ENCODE measurements around the gene ZIC5. TPM values are rescaled to one million over a fixed set of nuclear protein-coding genes. Genes with fewer than 3 reads are reported as not detected.
A peak's percentile ranks its signal among the peaks of the same experiment; 100 is the strongest.

The ZIC5 gene
- total and polyA plus RNA-seq, 9 of the 15 experiments (the other 6 are each of a cell fraction or from before 2014, with no cell fraction given) = 0.57 to 2.0 (median 1.1) TPM

GRCh38 chr13:99992949-99993351, 21.4 kb upstream of the ZIC5 start:
- POLR2A ChIA-PET = no interaction called here
- no peak for FAIRE-seq
- Histone ChIP-seq H3K36me3 (ENCODE audit: control insufficient read depth, insufficient read depth, low read length) (no peaks in the 10 kb centered on the region), H3K4me1 (replicated peaks in 1 of 2; ENCODE audit: control insufficient read depth in 2 of 2, insufficient read depth in 2 of 2, low read length in 2 of 2) (peaks cover 0 to 18% of the 10 kb centered on the region in 2 experiments; a peak in 2 of 5 replicates), H2AFZ (ENCODE audit: low read depth, low read length) (no peak overlapping the region), H3K4me3 (no peak overlapping the region), H3K9me1 (ENCODE audit: control insufficient read depth, insufficient read depth, low read length) (no peaks in the 10 kb centered on the region), H3K27ac (ENCODE audit: extremely low read depth, low read depth, low read length) (no peak overlapping the region), H3K79me2 (ENCODE audit: control insufficient read depth, insufficient read depth, low read length) (no peaks in the 10 kb centered on the region), H4K20me1 (replicated peaks; ENCODE audit: control insufficient read depth, insufficient read depth, low read length) (no peaks in the 10 kb centered on the region), H3K27me3 (ENCODE audit: control insufficient read depth in 2 of 2, insufficient read depth in 2 of 2, low read length in 2 of 2) (peaks cover 6 to 8% of the 10 kb centered on the region in 2 experiments; a peak in 4 of 5 replicates), H3K4me2 (ENCODE audit: insufficient read depth, low read length) (no peak overlapping the region), H3K9me3 (replicated peaks; ENCODE audit: control insufficient read depth, insufficient read depth, low read depth, low read length) (no peaks in the 10 kb centered on the region), H3K9ac (ENCODE audit: insufficient read depth in 1 of 2, low read depth in 2 of 2, low read length in 2 of 2) (no peak overlapping the region)
- 0 out of 2 replicates have a peak, but pooled peaks have one; percentile 30 for TF ChIP-seq ZNF384 (IDR thresholded peaks at IDR 0.05; ENCODE audit: low read depth, low read length)
- no peak for TF ChIP-seq XRCC5 (IDR thresholded peaks at IDR 0.05; ENCODE audit: low read depth, low read length)
- no peak for DNase-seq (ENCODE audit: extremely low read depth in 1 of 4, low spot score in 3 of 4)
- WGBS (ENCODE audit: insufficient coverage, low coverage, missing lambda C conversion rate) = 7% methylated on average over 3 of the region's 3 CpGs
- intact Hi-C loops (cut with micrococcal nuclease) (no loop called here), in situ Hi-C loops (cut with MboI) (no loop called here)
- CTCF ChIA-PET (ENCODE audit: low intra/inter-chr PET ratio) = no interaction called here
- no peak for ATAC-seq
- no TSS peak for BruUV-seq (replicated peaks)

- no TSS peak for BruUV-seq (replicated peaks)
- FAIRE-seq (no peak), DNase-seq (ENCODE audit: extremely low read depth in 1 of 4, low spot score in 3 of 4) (no peak), ATAC-seq (no peak)
- Histone ChIP-seq H4K20me1 (replicated peaks; ENCODE audit: control insufficient read depth, insufficient read depth, low read length) (no peaks in the 10 kb centered on the region), H3K4me2 (ENCODE audit: insufficient read depth, low read length) (no peak overlapping the region), H3K9me3 (replicated peaks; ENCODE audit: control insufficient read depth, insufficient read depth, low read depth, low read length) (no peaks in the 10 kb centered on the region), H3K79me2 (ENCODE audit: control insufficient read depth, insufficient read depth, low read length) (no peaks in the 10 kb centered on the region), H3K9me1 (ENCODE audit: control insufficient read depth, insufficient read depth, low read length) (no peaks in the 10 kb centered on the region), H3K4me3 (no peak overlapping the region), H2AFZ (ENCODE audit: low read depth, low read length) (0 out of 2 replicates have a peak overlapping the region, but pooled peaks have one; percentile 9), H3K27ac (ENCODE audit: extremely low read depth, low read depth, low read length) (no peak overlapping the region), H3K4me1 (replicated peaks in 1 of 2; ENCODE audit: control insufficient read depth in 2 of 2, insufficient read depth in 2 of 2, low read length in 2 of 2) (peaks cover 0 to 22% of the 10 kb centered on the region in 2 experiments; a peak in 2 of 5 replicates), H3K27me3 (ENCODE audit: control insufficient read depth in 2 of 2, insufficient read depth in 2 of 2, low read length in 2 of 2) (peaks cover 3 to 8% of the 10 kb centered on the region in 2 experiments; a peak in 4 of 5 replicates), H3K36me3 (ENCODE audit: control insufficient read depth, insufficient read depth, low read length) (no peaks in the 10 kb centered on the region), H3K9ac (ENCODE audit: insufficient read depth in 1 of 2, low read depth in 2 of 2, low read length in 2 of 2) (no peak overlapping the region)
- TF ChIP-seq ZBTB33 (CRISPR knock-in tag; IDR thresholded peaks at IDR 0.05) (peak; percentile 42; the same call in 1 of the 2 replicates), ZNF785 (CRISPR knock-in tag; IDR thresholded peaks at IDR 0.05) (no peak)
- intact Hi-C loops (cut with micrococcal nuclease) = no loop called here
- POLR2A ChIA-PET = interaction anchor here (1.3 kb wide), 1 partner anchor 10 kb away, joined by 6 read pairs; the partner anchor contains the start of gene ZIC2
- CTCF ChIA-PET (ENCODE audit: low intra/inter-chr PET ratio) = no interaction called here
- 57% methylated on average over 16 of the region's 36 CpGs for WGBS (ENCODE audit: insufficient coverage, low coverage, missing lambda C conversion rate)
- in situ Hi-C loops (cut with MboI) = no loop called here
Observed at GRCh38 chr13:99991828-99992775, 20.5 kb upstream of the ZIC5 start.

All from K562 (cell line).